Measurements from ENCODE around the gene HBS1L. TPM values are rescaled to one million over a fixed set of nuclear protein-coding genes. Genes with fewer than 3 reads are reported as not detected.

Gene HBS1L
- total RNA-seq: 94.4 and 104 TPM in 2 replicates

DNA sequence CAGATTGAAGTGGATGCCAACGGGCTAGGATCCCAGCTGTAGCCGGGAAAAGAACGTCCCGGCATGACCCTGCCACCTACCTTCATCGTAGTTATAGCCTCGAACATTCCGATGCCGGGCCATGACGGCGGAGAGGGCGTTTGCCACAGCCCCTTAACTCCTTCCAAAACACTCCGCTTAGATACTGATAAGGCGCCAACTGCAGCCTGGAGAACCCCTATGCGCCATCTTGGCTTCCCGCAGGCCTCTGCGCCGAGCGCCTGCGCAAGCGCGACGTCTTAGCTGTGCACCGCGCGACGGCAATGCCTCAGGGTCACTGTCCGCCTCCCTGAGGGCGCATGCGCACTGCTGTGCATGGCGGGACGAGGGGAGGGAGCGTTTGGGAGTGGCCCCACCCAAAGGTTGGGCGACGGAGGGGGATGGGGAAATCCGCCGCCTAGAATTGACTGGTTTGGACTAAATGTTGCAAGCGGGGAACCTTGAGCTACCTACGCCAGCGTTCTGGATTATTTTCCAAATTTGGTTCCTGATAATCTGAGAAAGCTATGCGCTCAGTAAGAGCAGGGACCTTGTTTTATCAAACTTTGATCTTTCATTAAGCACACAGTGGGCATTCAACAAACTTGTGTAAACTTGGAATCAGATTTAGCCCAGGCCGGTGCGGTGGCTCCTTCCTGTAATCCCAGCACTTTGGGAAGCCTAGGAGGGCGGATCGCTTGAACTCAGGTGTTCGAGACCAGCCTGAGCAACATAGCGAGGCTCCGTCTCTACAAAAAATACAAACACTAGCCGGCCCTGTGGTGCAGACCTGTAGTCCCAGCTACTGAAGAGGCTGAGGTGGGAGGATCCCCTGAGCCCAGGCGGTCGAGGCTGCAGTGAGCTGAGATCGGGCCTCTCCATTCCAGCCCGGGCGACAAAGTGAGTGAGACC is at the start of gene HBS1L:
Gene HBS1L, minus strand, starts transcription at position 254 of the 930 bp plus-strand sequence. Its CDS starts 131 bp downstream, at position 123.
- peak; percentile 99 for DNase-seq
- Mint-ChIP-seq H3K27ac (peak within 1 kb of the TSS; percentile 94), H3K9me3 (no peaks in the 10 kb centered on the region), H3K36me3 (ENCODE audit: low read depth) (peaks cover 13% of the 10 kb centered on the region), H3K4me3 (peak within 1 kb of the TSS; percentile 92), H3K27me3 (no peaks in the 10 kb centered on the region), H3K4me1 (peaks cover 32% of the 10 kb centered on the region)
- intact Hi-C loops (cut with micrococcal nuclease): loop anchor here (1.0 to 2.0 kb wide), 7 partner anchors 25 to 129 kb away; no protein-coding TSS in a partner anchor

DNA sequence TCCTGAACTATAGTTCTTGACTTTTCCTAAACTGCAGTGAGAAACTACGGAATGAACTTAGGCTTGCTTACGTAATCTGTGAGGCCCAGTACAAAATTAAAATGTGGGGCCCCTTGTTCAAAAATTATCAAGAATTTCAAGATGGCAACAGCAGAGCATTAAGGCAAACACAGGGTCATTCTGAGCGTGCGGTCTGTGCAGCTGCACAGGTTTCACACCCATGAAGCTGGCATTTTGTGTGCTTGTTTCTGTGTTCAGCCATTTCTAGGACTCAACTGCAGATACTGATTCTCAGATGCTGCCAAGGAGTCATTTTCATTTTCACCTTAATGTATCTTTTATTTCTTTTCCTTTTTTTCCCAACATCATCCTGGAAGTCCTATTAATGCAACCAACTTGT is 49.6 kb upstream of the HBS1L start:
- Mint-ChIP-seq H3K27me3 (no peaks in the 10 kb centered on the region), H3K27ac (no peak overlapping the region), H3K36me3 (ENCODE audit: low read depth) (peaks cover 6% of the 10 kb centered on the region), H3K4me1 (peaks cover 34% of the 10 kb centered on the region), H3K9me3 (peaks cover 14% of the 10 kb centered on the region), H3K4me3 (no peak overlapping the region)
- no peak for DNase-seq
- intact Hi-C loops (cut with micrococcal nuclease): no loop called here

DNA sequence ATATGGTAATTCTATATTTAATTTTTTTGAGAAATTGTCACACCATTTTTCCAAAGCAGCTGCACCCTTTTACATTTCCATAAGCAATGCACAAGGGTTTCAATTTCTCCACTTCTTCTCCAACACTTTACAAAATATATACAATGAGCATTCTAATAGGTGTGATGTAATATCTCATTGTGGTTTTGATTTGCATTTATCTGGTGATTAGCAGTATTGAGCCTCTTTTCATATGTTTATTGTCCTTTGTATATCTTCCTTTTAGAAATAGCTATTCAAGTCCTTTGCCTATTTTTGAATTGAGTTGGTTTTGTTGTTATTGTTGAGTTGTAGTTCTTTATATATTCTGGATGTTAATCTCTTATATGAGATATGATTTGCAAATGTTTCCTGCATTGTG is 47.6 kb upstream of the HBS1L start:
- Mint-ChIP-seq H3K4me1 (peaks cover 31% of the 10 kb centered on the region), H3K27ac (no peak overlapping the region), H3K4me3 (no peak overlapping the region), H3K9me3 (peaks cover 14% of the 10 kb centered on the region), H3K36me3 (ENCODE audit: low read depth) (peaks cover 3% of the 10 kb centered on the region), H3K27me3 (no peaks in the 10 kb centered on the region)
- no peak for DNase-seq
- intact Hi-C loops (cut with micrococcal nuclease): no loop called here

DNA sequence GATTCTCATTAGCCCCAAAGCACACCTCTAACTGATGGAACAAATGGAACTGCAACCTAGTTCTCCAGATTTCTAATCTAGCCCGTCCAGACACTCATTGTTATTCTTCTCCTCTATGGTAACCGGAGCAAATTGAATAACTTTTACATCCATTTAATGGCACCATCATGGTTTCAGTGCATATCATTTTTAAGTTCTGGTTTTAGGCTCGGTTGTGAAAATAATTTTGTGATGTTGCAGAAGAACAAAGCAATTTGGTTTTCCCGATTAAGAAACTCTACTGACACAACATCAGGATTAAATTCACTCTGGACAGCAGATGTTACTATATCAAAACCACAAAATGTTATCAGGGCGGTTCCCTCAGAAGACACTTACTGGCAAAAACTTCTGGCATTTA is 42.5 kb upstream of the HBS1L start:
- H3K27ac Mint-ChIP-seq: no peak overlapping the region
- H3K36me3 Mint-ChIP-seq (ENCODE audit: low read depth): peaks cover 2% of the 10 kb centered on the region
- intact Hi-C loops (cut with micrococcal nuclease): no loop called here
- no peaks in the 10 kb centered on the region for H3K27me3 Mint-ChIP-seq
- peaks cover 3% of the 10 kb centered on the region for H3K9me3 Mint-ChIP-seq
- no peak overlapping the region for H3K4me3 Mint-ChIP-seq
- DNase-seq: no peak
- peaks cover 27% of the 10 kb centered on the region for H3K4me1 Mint-ChIP-seq

DNA sequence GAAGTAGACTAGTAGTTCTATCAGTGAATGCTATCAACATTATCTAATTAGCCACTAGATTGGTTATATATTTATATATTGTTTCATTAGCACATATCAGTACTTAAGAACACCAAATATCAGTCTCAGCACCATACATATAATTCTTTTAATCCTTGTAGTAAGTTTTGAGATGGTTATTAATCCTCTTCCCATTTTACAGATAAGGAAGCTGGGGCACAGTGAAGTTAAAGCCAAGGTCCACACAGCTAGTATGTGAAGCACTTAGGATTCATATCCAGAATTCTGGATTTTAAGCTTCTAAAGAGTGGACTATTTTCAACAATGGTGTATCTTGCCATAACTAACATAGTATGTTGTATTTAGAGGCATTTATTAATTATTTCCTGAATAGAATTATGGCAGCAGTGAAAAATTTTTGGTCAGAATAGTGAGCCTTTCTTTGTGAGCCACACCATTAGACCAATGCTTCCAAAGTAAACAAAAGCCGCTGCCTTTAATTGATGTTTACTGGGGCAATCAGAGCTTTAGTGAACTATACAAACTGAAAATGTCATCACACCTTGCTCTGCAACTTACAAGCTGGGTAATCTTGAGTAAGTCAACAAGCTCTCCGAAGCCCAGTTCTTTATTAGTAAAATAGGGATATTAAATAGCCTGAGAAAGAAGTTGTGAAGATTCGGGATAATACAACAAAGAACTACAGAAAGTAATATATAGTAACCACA is 41.9 kb upstream of the HBS1L start:
- Mint-ChIP-seq H3K27me3 (no peaks in the 10 kb centered on the region), H3K36me3 (ENCODE audit: low read depth) (peaks cover 2% of the 10 kb centered on the region), H3K4me1 (peaks cover 30% of the 10 kb centered on the region), H3K4me3 (no peak overlapping the region), H3K9me3 (peaks cover 3% of the 10 kb centered on the region), H3K27ac (no peak overlapping the region)
- peak; percentile 32 for DNase-seq
- intact Hi-C loops (cut with micrococcal nuclease): no loop called here

DNA sequence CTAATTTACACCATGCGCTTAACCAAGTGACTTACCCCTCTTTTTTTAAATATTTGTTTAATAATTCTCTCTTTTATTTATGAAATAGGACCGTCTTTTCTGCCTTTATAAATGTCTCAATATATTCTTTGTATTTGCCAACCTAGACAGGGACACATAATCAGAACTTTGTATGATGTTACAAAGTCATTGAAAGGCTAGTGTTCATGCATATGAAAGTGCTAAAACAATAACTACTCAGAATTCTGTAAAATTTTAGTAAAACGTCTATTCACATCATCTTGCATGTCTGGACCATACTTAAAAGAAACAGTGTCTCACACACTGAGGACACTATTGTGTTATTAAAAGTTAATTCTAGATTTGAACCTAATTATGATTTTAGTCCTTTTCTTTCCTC is 41.1 kb upstream of the HBS1L start:
- DNase-seq: no peak
- intact Hi-C loops (cut with micrococcal nuclease): no loop called here
- H3K27me3 Mint-ChIP-seq: no peaks in the 10 kb centered on the region
- H3K4me1 Mint-ChIP-seq: peaks cover 35% of the 10 kb centered on the region
- H3K4me3 Mint-ChIP-seq: no peak overlapping the region
- H3K36me3 Mint-ChIP-seq (ENCODE audit: low read depth): peaks cover 2% of the 10 kb centered on the region
- no peak overlapping the region for H3K27ac Mint-ChIP-seq
- H3K9me3 Mint-ChIP-seq: peaks cover 3% of the 10 kb centered on the region

DNA sequence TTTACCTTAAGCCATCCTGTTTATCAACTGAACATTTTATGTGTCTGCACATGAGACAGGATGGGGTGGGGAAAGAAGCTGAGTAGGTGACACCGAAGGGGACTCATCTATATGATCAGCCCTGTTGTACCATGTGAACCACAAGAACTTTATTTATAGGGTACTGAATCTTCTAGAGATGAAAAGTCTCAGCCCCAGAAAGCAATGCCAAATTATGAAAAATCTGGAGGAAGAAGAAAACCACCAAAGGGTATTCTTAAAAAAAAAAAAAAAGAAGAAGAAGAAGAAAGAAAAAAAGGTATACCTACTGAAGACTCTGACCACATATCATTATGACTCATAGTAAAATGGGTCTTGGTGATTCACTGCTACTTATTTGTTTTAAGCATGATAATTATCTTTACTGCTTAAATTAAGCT is 39.8 kb upstream of the HBS1L start:
- peak overlapping the region; percentile 92 for H3K27ac Mint-ChIP-seq
- peaks cover 44% of the 10 kb centered on the region for H3K4me1 Mint-ChIP-seq
- intact Hi-C loops (cut with micrococcal nuclease): loop anchor here (1.0 kb wide), 1 partner anchor 20 kb away; no protein-coding TSS in a partner anchor
- H3K4me3 Mint-ChIP-seq: peak overlapping the region; percentile 52
- no peaks in the 10 kb centered on the region for H3K9me3 Mint-ChIP-seq
- no peaks in the 10 kb centered on the region for H3K27me3 Mint-ChIP-seq
- peaks cover 2% of the 10 kb centered on the region for H3K36me3 Mint-ChIP-seq (ENCODE audit: low read depth)
- peak; percentile 78 for DNase-seq

DNA sequence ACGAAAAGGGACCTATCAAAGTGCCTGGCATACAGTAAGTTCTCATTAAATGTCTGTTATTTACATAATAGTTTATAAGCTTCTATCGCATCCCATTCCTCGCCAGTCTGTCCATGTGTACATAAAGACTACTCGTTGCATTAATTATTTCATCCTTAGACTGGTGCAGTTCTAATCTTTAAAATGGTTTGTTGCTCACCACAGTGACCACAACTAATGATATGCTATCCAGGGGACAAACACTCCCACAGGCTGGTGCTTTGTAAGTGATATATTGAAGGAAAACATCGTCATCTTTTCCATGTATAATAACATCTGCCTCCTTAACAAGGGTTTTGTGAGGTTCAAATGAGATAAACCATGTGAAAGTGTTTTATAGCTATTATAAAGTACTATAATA is 39.0 kb upstream of the HBS1L start:
- Mint-ChIP-seq H3K27me3 (no peaks in the 10 kb centered on the region), H3K27ac (peak overlapping the region; percentile 60), H3K9me3 (no peaks in the 10 kb centered on the region), H3K4me3 (no peak overlapping the region), H3K36me3 (ENCODE audit: low read depth) (peaks cover 2% of the 10 kb centered on the region), H3K4me1 (peaks cover 53% of the 10 kb centered on the region)
- peak; percentile 43 for DNase-seq
- intact Hi-C loops (cut with micrococcal nuclease): no loop called here

DNA sequence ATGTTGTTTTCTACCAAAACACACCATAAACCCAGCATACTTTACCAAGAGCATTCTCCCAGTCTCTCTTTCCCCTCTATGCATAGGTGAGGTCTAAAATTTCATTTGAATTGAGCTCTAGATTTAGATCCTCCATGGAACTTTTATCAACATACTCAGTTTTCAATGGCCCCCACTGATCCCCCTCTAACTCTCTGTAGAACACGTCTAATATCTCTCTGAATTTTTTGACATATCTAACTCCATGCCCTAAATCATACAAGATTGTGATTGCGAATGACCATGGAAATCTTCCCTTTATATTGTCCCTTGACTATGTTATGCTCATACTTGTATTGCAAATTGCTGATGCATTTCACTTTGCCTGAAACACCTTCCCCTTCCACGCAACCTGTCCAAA is 38.1 kb upstream of the HBS1L start:
- peaks cover 2% of the 10 kb centered on the region for H3K36me3 Mint-ChIP-seq (ENCODE audit: low read depth)
- peaks cover 60% of the 10 kb centered on the region for H3K4me1 Mint-ChIP-seq
- peak overlapping the region; percentile 50 for H3K27ac Mint-ChIP-seq
- H3K9me3 Mint-ChIP-seq: no peaks in the 10 kb centered on the region
- H3K4me3 Mint-ChIP-seq: no peak overlapping the region
- peak; percentile 48 for DNase-seq
- H3K27me3 Mint-ChIP-seq: no peaks in the 10 kb centered on the region
- intact Hi-C loops (cut with micrococcal nuclease): no loop called here

DNA sequence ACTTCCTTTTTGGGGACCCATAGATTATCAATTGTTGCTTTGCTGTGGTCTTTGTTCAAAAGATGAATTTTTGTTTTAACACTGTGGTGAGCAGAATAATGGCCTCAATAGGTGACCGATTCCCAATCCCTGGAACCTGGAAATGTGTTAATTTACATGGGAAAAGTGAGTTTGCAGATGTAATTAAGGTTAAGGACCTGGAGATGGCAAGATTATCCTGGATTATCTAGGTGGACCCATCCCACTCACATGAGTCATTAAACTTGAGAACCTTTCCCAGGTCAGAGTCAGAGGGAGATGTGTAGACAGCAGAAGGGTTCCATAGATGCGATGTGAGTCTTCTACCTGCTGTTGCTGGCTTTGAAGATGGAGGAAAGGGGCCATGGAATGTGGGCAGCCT is 36.2 kb upstream of the HBS1L start:
- peak; percentile 54 for DNase-seq
- H3K9me3 Mint-ChIP-seq: no peaks in the 10 kb centered on the region
- peak overlapping the region; percentile 6 for H3K4me3 Mint-ChIP-seq
- H3K27ac Mint-ChIP-seq: peak overlapping the region; percentile 90
- peaks cover 2% of the 10 kb centered on the region for H3K36me3 Mint-ChIP-seq (ENCODE audit: low read depth)
- intact Hi-C loops (cut with micrococcal nuclease): loop anchor here (1.0 to 2.0 kb wide), 5 partner anchors 23 to 134 kb away; no protein-coding TSS in a partner anchor
- H3K4me1 Mint-ChIP-seq: peaks cover 79% of the 10 kb centered on the region
- no peaks in the 10 kb centered on the region for H3K27me3 Mint-ChIP-seq

DNA sequence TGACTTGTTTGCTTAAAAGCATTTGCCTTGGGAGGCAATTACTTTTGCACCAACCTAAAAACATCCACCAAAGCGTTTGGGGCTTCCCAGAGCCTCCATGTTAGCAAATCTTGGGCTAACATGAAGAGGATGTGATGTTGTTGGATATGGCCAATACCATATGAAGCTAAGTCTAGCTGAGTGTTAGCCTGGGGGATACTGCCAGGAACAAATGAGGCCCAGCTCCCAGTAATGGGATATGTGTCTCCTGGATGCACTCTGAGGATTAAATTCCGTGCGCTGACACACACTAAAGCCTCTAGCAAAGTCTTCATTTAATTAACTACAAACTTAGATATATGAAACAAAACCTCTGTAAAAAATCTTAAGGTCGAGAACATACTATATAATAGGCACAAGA is 35.3 kb upstream of the HBS1L start:
- Mint-ChIP-seq H3K9me3 (no peaks in the 10 kb centered on the region), H3K36me3 (ENCODE audit: low read depth) (peaks cover 2% of the 10 kb centered on the region)

DNA sequence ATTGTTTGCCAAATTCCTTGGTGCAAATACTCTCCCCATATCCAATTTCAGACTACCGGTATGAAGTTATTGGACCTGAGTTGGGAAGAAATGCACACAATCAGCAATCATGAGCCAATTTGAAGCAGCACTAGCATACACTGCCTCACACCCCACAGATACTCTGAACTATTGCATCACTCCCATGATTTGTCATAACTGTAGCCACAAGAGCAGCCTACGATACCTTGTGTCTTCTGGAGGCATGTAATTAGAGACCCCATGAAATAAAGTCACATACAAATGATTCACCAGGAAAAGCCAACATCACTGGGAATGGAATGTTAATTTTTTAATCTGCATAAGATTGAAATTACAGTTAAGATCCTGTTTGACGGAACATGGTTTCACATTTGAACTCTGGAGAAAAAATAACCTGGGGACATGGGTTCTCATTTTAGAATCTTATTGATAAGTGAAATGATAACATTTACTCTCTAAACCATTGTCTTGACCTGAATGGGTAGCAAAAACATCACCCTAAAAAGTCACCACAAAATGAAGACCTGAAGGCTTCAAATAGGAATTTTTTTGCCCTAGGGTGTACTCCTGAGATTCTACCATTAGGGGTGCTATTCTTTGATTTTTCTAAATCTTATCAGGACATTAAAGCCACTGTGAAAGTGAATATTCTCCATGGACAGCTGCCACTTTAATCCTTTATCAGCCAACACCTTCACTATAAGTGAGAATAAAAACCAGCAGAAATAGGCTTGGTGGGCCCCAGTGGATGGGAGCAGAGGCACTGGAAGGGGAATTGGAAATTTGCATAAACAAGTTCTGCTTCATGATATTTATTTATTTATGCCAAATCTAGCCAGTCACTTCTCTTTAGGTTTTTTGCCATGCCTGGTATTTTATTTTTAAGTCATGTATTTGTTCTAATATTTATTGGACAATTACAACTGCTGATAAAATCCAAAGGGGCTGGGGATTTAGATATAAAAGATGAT is 34.5 kb upstream of the HBS1L start:
- H3K27ac Mint-ChIP-seq: peak overlapping the region; percentile 90
- peaks cover 75% of the 10 kb centered on the region for H3K4me1 Mint-ChIP-seq
- no peaks in the 10 kb centered on the region for H3K9me3 Mint-ChIP-seq
- intact Hi-C loops (cut with micrococcal nuclease): loop anchor here (1.0 to 5.0 kb wide), 5 partner anchors 35 to 912 kb away; partner anchors contain the start of gene HBS1L
- H3K4me3 Mint-ChIP-seq: peak overlapping the region; percentile 59
- H3K36me3 Mint-ChIP-seq (ENCODE audit: low read depth): no peaks in the 10 kb centered on the region
- H3K27me3 Mint-ChIP-seq: no peaks in the 10 kb centered on the region
- peak; percentile 85 for DNase-seq

More for the DNA sequence above, 35.3 kb upstream of the HBS1L start:
- H3K4me3 Mint-ChIP-seq: peak overlapping the region; percentile 6
- intact Hi-C loops (cut with micrococcal nuclease): loop anchor here (1.0 to 5.0 kb wide), 8 partner anchors 24 to 913 kb away; no protein-coding TSS in a partner anchor
- H3K27me3 Mint-ChIP-seq: no peaks in the 10 kb centered on the region
- peaks cover 79% of the 10 kb centered on the region for H3K4me1 Mint-ChIP-seq
- DNase-seq: peak; percentile 57
- peak overlapping the region; percentile 90 for H3K27ac Mint-ChIP-seq

DNA sequence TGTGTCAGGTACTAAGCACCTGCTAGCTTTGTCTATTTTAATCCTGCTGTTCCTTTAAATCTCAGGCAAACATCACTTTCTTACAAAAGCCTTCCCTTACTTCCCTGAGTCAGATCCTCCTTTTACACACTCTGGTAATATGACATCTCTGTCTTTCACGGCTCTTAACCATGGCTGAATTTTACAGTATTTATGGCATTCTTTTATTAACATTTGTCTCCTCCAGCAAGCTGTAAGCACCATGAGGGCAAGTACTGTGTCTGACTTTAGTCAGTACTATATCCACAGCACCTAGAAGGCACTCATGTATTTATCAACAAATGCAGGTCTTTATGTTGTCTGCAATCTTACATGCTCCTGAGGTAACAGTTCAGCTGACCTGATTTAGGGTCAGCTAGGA is 33.7 kb upstream of the HBS1L start:
- Mint-ChIP-seq H3K9me3 (no peaks in the 10 kb centered on the region), H3K4me1 (peaks cover 70% of the 10 kb centered on the region), H3K27ac (peak overlapping the region; percentile 90), H3K36me3 (ENCODE audit: low read depth) (no peaks in the 10 kb centered on the region), H3K4me3 (peak overlapping the region; percentile 69), H3K27me3 (no peaks in the 10 kb centered on the region)
- intact Hi-C loops (cut with micrococcal nuclease): loop anchor here (1.0 to 5.0 kb wide), 4 partner anchors 34 to 911 kb away; partner anchors contain the start of gene HBS1L
- DNase-seq: peak; percentile 65

All from activated CD4-positive, alpha-beta T cell treated with anti-CD3 and anti-CD28 coated beads, Interleukin-2, amount 10 ng/mL, durations not matched to agents 24 days and 14 days (primary cell).